Progenitor cell of endocrine pancreas (in vitro differentiated cells): Measurements from ENCODE around the gene RAB3GAP2. TPM values are rescaled to one million over a fixed set of nuclear protein-coding genes. Genes with fewer than 3 reads are reported as not detected.
A peak's percentile ranks its signal among the peaks of the same experiment; 100 is the strongest.

Experiments used
- DNase-seq: peaks from one replicate; pipeline ENCODE4 v3.0.0; 2021; ENCODE audit warnings: low spot score; ENCODE audit not compliant: unreplicated experiment
- H3K27ac Mint-ChIP-seq: 2 replicates; pipeline ENCODE4 v1.8.0; 2021; ENCODE audit warnings: mild to moderate bottlenecking, moderate library complexity, mixed read lengths
- H3K27me3 Mint-ChIP-seq: 2 replicates; pipeline ENCODE4 v1.8.0; 2021; ENCODE audit warnings: mixed read lengths
- H3K36me3 Mint-ChIP-seq: 2 replicates; pipeline ENCODE4 v1.8.0; 2022; ENCODE audit warnings: mixed read lengths; ENCODE audit not compliant: insufficient read depth
- H3K4me1 Mint-ChIP-seq: 2 replicates; pipeline ENCODE4 v1.8.0; 2021; ENCODE audit warnings: low read depth, mixed read lengths
- H3K4me3 Mint-ChIP-seq: 2 replicates; pipeline ENCODE4 v1.8.0; 2021; ENCODE audit warnings: low read depth, mild to moderate bottlenecking, moderate library complexity, mixed read lengths
- H3K9me3 Mint-ChIP-seq: 2 replicates; pipeline ENCODE4 v1.8.0; 2021; ENCODE audit warnings: low read depth, mixed read lengths
- CTCF ChIP-seq: fragments of 200-600 bp; sonication (generic); IDR thresholded peaks from one replicate; pipeline ENCODE4 v1.5.0; 2021; ENCODE audit warnings: antibody characterized with exemption, mild to moderate bottlenecking; ENCODE audit not compliant: unreplicated experiment
- total RNA-seq: library from RNA; stranded (reverse); gene quantifications from 2 replicates; pipeline ENCODE4 v1.2.1, GENCODE V29; 2021

Gene RAB3GAP2
- total RNA-seq, 1 donor from 2014 or later, result 47.9 TPM

DNA sequence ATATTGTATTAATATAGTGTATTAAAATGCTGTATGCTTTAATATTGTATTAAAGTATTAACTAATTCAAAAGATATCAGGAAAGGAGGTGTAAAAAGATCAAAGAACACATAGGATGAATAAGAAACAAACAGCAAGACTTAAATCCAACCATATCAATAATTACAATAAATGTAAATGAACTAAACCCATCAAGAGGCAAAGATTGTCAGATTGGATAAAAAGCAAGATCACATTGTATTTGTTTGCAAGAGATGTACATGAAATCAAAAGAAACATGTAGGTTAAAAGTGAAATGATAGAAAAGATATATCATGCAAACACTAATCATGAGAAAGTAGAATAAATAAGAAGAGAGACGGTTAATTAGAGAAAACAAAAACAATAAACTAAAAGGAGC, 34.1 kb upstream of the RAB3GAP2 start:
- Mint-ChIP-seq H3K27me3 (peaks cover 6% of the 10 kb centered on the region), H3K27ac (no peak overlapping the region), H3K4me3 (no peak overlapping the region), H3K4me1 (no peaks in the 10 kb centered on the region), H3K9me3 (peaks cover 6% of the 10 kb centered on the region), H3K36me3 (no peaks in the 10 kb centered on the region)
- DNase-seq, result no peak
- no peak for TF ChIP-seq CTCF

- H3K4me3 Mint-ChIP-seq, result no peak overlapping the region
- H3K36me3 Mint-ChIP-seq, result no peaks in the 10 kb centered on the region
- TF ChIP-seq CTCF, result no peak
- H3K27ac Mint-ChIP-seq, result no peak overlapping the region
- peaks cover 6% of the 10 kb centered on the region for H3K27me3 Mint-ChIP-seq
- peaks cover 6% of the 10 kb centered on the region for H3K9me3 Mint-ChIP-seq
- H3K4me1 Mint-ChIP-seq, result no peaks in the 10 kb centered on the region
- DNase-seq, result no peak
Observed at GRCh38 chr1:220303871-220304270, 31.6 kb upstream of the RAB3GAP2 start.

DNA sequence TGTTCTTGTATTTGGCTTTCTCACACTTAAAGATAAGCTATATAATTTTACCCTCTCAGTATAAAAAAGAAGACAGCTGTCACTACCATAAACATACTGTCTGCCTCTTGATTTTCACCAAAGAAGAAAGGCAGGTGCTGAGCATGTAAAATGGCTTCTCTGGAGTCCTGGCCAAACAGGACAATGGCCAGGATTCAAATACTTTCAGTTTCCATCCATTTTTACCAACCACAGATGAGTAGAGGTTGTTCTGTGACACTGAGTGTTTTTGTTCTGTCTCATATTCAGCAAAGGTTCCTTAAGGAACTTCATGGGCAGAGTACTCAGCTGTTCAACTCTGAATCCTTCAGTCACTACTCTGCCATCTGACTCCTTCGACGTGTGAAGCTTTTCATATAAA, 29.4 kb upstream of the RAB3GAP2 start:
- no peak for TF ChIP-seq CTCF
- Mint-ChIP-seq H3K4me1 (peaks cover 3% of the 10 kb centered on the region), H3K27me3 (peaks cover 6% of the 10 kb centered on the region), H3K4me3 (no peak overlapping the region), H3K9me3 (peaks cover 6% of the 10 kb centered on the region), H3K27ac (no peak overlapping the region), H3K36me3 (no peaks in the 10 kb centered on the region)
- no peak for DNase-seq

DNA sequence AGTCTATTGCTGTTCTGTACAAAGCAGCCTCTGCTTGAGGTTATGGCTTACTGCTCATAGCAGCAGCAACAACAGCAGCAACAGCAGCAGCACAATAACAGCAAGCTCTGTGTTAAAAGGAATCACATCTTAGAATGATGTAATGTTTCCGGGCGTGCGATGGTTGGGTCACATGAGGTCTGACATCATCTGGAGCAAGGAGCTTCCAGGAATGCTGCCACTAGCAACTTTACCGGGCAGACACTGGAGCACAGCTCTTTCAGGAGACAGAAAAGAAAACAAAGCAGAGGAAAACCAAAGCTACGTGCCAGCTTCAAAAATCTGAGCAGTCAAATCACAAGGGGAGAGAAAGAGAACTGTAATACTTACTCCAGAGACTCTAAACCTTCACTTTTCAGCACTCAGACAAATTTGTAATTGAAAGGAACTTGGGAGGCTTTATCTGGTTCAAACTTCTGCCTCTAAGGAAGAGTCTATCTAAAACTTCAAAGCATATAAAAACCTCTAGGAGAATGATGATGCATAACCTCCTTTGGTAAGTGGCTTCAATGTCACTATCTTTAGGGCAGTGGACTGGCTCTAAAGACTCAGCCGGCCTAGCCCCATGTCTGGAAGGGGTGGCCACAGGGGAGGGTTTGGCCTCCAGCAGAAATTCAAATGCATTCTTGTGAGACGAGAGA, 28.3 kb upstream of the RAB3GAP2 start:
- peaks cover 6% of the 10 kb centered on the region for H3K27me3 Mint-ChIP-seq
- H3K4me3 Mint-ChIP-seq, result no peak overlapping the region
- no peaks in the 10 kb centered on the region for H3K36me3 Mint-ChIP-seq
- DNase-seq, result no peak
- H3K4me1 Mint-ChIP-seq, result peaks cover 3% of the 10 kb centered on the region
- no peak for TF ChIP-seq CTCF
- peaks cover 6% of the 10 kb centered on the region for H3K9me3 Mint-ChIP-seq
- peak overlapping the region; percentile 87 for H3K27ac Mint-ChIP-seq

- no peaks in the 10 kb centered on the region for H3K9me3 Mint-ChIP-seq
- no peak for TF ChIP-seq CTCF
- H3K4me3 Mint-ChIP-seq, result no peak overlapping the region
- no peaks in the 10 kb centered on the region for H3K36me3 Mint-ChIP-seq
- H3K27ac Mint-ChIP-seq, result no peak overlapping the region
- no peak for DNase-seq
- peaks cover 3% of the 10 kb centered on the region for H3K4me1 Mint-ChIP-seq
- H3K27me3 Mint-ChIP-seq, result peaks cover 6% of the 10 kb centered on the region
Observed at GRCh38 chr1:220299337-220299736, 27.1 kb upstream of the RAB3GAP2 start.
